Fibroblast of skin of left biceps (primary cell): Measurements from ENCODE around the gene MTARC2.

Source experiments
- DNase-seq, 2 experiments: peaks; one replicate each; pipeline ENCODE4 v3.0.0-alpha.2; 2013; ENCODE audit warnings: low read depth in 2 of 2

Gene MTARC2

GRCh38 chr1:220827445-220828178, 79.5 kb downstream of the MTARC2 start:
- no peak for DNase-seq

- DNase-seq = no peak
Measured at GRCh38 chr1:220828179-220828490, 80.0 kb downstream of the MTARC2 start.

DNA sequence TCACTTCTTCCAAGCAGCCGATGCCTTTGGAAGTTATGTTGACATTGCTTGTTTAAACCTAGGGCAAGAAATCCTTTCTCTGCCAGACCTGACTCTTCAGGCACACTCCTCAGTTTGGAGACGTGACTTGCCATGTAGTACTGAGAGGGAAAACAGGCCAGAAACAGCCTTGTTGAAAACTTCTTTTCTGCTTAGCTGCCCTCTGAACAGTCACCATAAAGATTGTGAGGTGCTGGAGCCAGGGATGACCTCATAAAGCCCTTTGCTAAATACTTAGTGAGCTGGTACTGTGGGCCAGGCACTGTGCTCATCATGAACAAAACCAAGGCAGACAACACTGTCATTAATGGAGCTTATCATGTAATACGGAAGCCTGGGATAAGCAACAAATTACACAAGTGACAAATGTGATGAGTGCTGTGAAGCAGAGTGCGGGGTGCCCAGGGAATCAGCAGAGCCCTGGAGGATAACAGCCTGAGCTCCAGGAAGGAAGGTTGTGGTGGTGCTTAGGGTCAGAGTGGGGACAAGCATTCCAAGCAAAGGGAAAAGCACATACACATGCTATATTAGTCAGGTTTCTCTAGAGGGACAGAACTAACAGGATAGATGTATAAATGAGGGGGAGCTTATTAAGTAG, 80.9 kb downstream of the MTARC2 start:
- DNase-seq = no peak

DNA sequence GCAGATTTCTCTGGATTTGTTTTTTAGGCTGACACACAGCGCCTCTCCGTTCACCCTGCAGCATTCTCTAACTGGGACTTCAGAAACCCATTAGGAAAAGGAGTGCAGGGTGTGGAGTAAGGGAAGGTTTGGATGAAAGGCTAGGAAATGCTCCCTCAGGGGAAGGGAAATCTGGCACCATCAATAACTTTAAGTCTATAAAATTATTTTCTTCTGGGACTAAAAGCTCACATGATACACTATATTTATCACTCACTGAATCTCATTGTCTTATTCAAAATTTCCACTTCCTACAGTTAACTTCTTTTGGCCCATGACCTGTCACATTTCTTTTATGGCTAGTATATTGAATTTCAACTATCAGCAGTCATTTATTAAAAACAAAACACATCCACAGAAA, 85.3 kb downstream of the MTARC2 start:
- no peak for DNase-seq
